Naive thymus-derived CD4-positive, alpha-beta T cell (primary cell): ENCODE data around the gene UPF2. TPM values are rescaled to one million over a fixed set of nuclear protein-coding genes. Genes with fewer than 3 reads are reported as not detected.
"Not testable (repeated sequence)": the region's sequence is repeated elsewhere in the genome, so short reads cannot be mapped to it uniquely, and the experiment has no call there.

Source experiments
- ATAC-seq: fragments of 150-1000 bp; cut with Tn5 transposase; 2 replicates; pipeline ENCODE4 v1.10.0; 2021; ENCODE audit warnings: mild to moderate bottlenecking, moderate library complexity
- CTCF ChIA-PET: fragments of 350-600 bp; sonication (Branson Sonifier 250); formaldehyde crosslinking; loops from one replicate; lab custom pipeline; 2021; ENCODE audit warnings: antibody characterized with exemption; lab: Charles Lee
- POLR2A ChIA-PET: fragments of 350-600 bp; sonication (Branson Sonifier 250); formaldehyde crosslinking; loops from one replicate; lab custom pipeline; 2021; ENCODE audit warnings: antibody characterized with exemption, inconsistent platforms; lab: Charles Lee
- DNase-seq, 9 donors: peaks; one replicate each; pipeline versions ENCODE4 v3.0.0 to v3.0.0-alpha.2; 2020 to 2022; ENCODE audit warnings: mixed read lengths in 1 of 9
- H3K27ac ChIP-seq: one replicate; pipeline ENCODE4 v1.7.0; 2013; ENCODE audit warnings: mild to moderate bottlenecking, low read depth, low read length, moderate library complexity
- H3K27me3 ChIP-seq, 2 donors: one replicate each; pipeline ENCODE4 v1.7.0; 2013; ENCODE audit warnings: low read length in 2 of 2, mild to moderate bottlenecking in 2 of 2, moderate library complexity in 2 of 2; ENCODE audit not compliant: control insufficient read depth in 2 of 2, insufficient read depth in 2 of 2
- H3K36me3 ChIP-seq, 3 experiments: 1 replicate in 2 of 3; 2 replicates in 1 of 3; pipeline ENCODE4 v1.7.0; 2013; ENCODE audit warnings: low read length in 3 of 3, mild to moderate bottlenecking in 3 of 3, moderate library complexity in 1 of 3; ENCODE audit not compliant: insufficient read depth in 3 of 3, control insufficient read depth in 2 of 3
- H3K4me1 ChIP-seq, 2 donors: one replicate each; pipeline ENCODE4 v1.7.0; 2013; ENCODE audit warnings: low read length in 2 of 2, mild to moderate bottlenecking in 2 of 2, moderate library complexity in 1 of 2; ENCODE audit not compliant: control insufficient read depth in 2 of 2, insufficient read depth in 2 of 2
- H3K4me3 ChIP-seq: 2 replicates; pipeline ENCODE4 v1.7.0; 2013; ENCODE audit warnings: mild to moderate bottlenecking, low read length
- H3K9me3 ChIP-seq, 3 experiments: 1 replicate in 2 of 3; 2 replicates in 1 of 3; pipeline ENCODE4 v1.7.0; 2013; ENCODE audit warnings: low read length in 3 of 3; ENCODE audit not compliant: control insufficient read depth in 2 of 3
- H3K27ac Mint-ChIP-seq, 9 donors: one replicate each; pipeline ENCODE4 v1.8.0; 2020 to 2022; ENCODE audit warnings: mixed read lengths in 9 of 9, mild to moderate bottlenecking in 8 of 9, moderate library complexity in 5 of 9, inconsistent platforms in 2 of 9
- H3K27me3 Mint-ChIP-seq, 5 donors: one replicate each; pipeline ENCODE4 v1.8.0; 2021 to 2022; ENCODE audit warnings: mixed read lengths in 5 of 5, mild to moderate bottlenecking in 1 of 5
- H3K36me3 Mint-ChIP-seq, 5 donors: one replicate each; pipeline ENCODE4 v1.8.0; 2020 to 2022; ENCODE audit warnings: mixed read lengths in 5 of 5, mild to moderate bottlenecking in 3 of 5, inconsistent platforms in 1 of 5
- H3K4me1 Mint-ChIP-seq, 7 donors: one replicate each; pipeline ENCODE4 v1.8.0; 2020 to 2022; ENCODE audit warnings: mixed read lengths in 7 of 7, mild to moderate bottlenecking in 3 of 7, inconsistent platforms in 1 of 7
- H3K4me3 Mint-ChIP-seq, 10 donors: one replicate each; pipeline ENCODE4 v1.8.0; 2020 to 2022; ENCODE audit warnings: mild to moderate bottlenecking in 10 of 10, mixed read lengths in 10 of 10, moderate library complexity in 6 of 10, inconsistent platforms in 2 of 10
- H3K9me3 Mint-ChIP-seq, 11 donors: one replicate each; pipeline ENCODE4 v1.8.0; 2020 to 2022; ENCODE audit warnings: mixed read lengths in 11 of 11, mild to moderate bottlenecking in 4 of 11, inconsistent platforms in 1 of 11, moderate library complexity in 1 of 11
- intact Hi-C, 2 donors: fragments of 100-400 bp; cut with micrococcal nuclease; formaldehyde crosslinking; loops; one replicate each; pipeline ENCODE4 v1.15.1; 2023
- polyA plus RNA-seq, 2 donors: library from polyadenylated mRNA; unstranded; fragments of 300-500 nt; fragmentation: Illumina TruSeq; gene quantifications; one replicate each; pipeline ENCODE4 v1.2.3, GENCODE V29; 2021
- total RNA-seq, 6 experiments: library from RNA in 5 of 6; stranded (reverse) in 5 of 6; gene quantifications; 1 replicate in 5 of 6; 2 replicates in 1 of 6; pipeline ENCODE4 v1.2.3 and lab custom pipeline; 2021 to 2026

UPF2 gene
- total and polyA plus RNA-seq, 7 experiments from 2014 or later: 9.0 to 40.5 (median 29.5) TPM

GRCh38 chr10:11889263-11889662 is 153.3 kb downstream of the UPF2 start:
- H3K4me3 ChIP-seq, H3K4me3 Mint-ChIP-seq, H3K27me3 Mint-ChIP-seq, ATAC-seq, H3K36me3 ChIP-seq, H3K9me3 Mint-ChIP-seq, DNase-seq, H3K27ac Mint-ChIP-seq, H3K4me1 ChIP-seq, intact Hi-C loops, H3K36me3 Mint-ChIP-seq, H3K27me3 ChIP-seq, H3K4me1 Mint-ChIP-seq, CTCF ChIA-PET, H3K9me3 ChIP-seq, H3K27ac ChIP-seq: not testable (repeated sequence)
- POLR2A ChIA-PET: interaction anchor here (0.6 kb wide), 1 partner anchor 253 kb away, joined by 3 read pairs; no protein-coding TSS in a partner anchor

GRCh38 chr10:11887381-11888227 is 155.0 kb downstream of the UPF2 start:
- H3K4me1 Mint-ChIP-seq: peaks cover 0 to 4% (median 0%) of the 10 kb centered on the region in 7 donors
- Histone ChIP-seq H3K27ac (no peak overlapping the region), H3K9me3 (no peaks in the 10 kb centered on the region), H3K4me3 (no peak overlapping the region), H3K4me1 (peaks cover 0 to 4% of the 10 kb centered on the region in 2 donors), H3K36me3 (no peaks in the 10 kb centered on the region), H3K27me3 (no peaks in the 10 kb centered on the region)
- H3K9me3 Mint-ChIP-seq: no peaks in the 10 kb centered on the region
- CTCF ChIA-PET: no interaction called here
- no peak for ATAC-seq
- H3K36me3 Mint-ChIP-seq: no peaks in the 10 kb centered on the region
- H3K27ac Mint-ChIP-seq: no peak overlapping the region
- DNase-seq: no peak
- no peaks in the 10 kb centered on the region for H3K27me3 Mint-ChIP-seq
- POLR2A ChIA-PET: no interaction called here
- intact Hi-C loops: no loop called here
- H3K4me3 Mint-ChIP-seq: no peak overlapping the region

GRCh38 chr10:11886851-11887250 is 155.8 kb downstream of the UPF2 start:
- no peak for ATAC-seq
- DNase-seq: no peak
- H3K9me3 Mint-ChIP-seq: no peaks in the 10 kb centered on the region
- H3K36me3 Mint-ChIP-seq: no peaks in the 10 kb centered on the region
- no peaks in the 10 kb centered on the region for H3K36me3 ChIP-seq
- H3K27me3 Mint-ChIP-seq: no peaks in the 10 kb centered on the region
- peaks cover 0 to 8% of the 10 kb centered on the region in 2 donors for H3K4me1 ChIP-seq
- H3K4me1 Mint-ChIP-seq: peaks cover 0 to 6% (median 0%) of the 10 kb centered on the region in 7 donors
- ChIA-PET CTCF (no interaction called here), POLR2A (no interaction called here)
- intact Hi-C loops: no loop called here
- H3K27ac ChIP-seq: no peak overlapping the region
- no peak overlapping the region for H3K4me3 Mint-ChIP-seq
- H3K27me3 ChIP-seq: no peaks in the 10 kb centered on the region
- no peak overlapping the region for H3K4me3 ChIP-seq
- no peaks in the 10 kb centered on the region for H3K9me3 ChIP-seq
- no peak overlapping the region for H3K27ac Mint-ChIP-seq

GRCh38 chr10:11886138-11886474 is 156.5 kb downstream of the UPF2 start:
- DNase-seq (no peak), ATAC-seq (no peak)
- Histone ChIP-seq H3K4me1 (peaks cover 0 to 8% of the 10 kb centered on the region in 2 donors), H3K27me3 (no peaks in the 10 kb centered on the region), H3K36me3 (no peaks in the 10 kb centered on the region), H3K9me3 (no peaks in the 10 kb centered on the region), H3K4me3 (no peak overlapping the region), H3K27ac (no peak overlapping the region)
- ChIA-PET POLR2A (no interaction called here), CTCF (no interaction called here)
- H3K27me3 Mint-ChIP-seq: no peaks in the 10 kb centered on the region
- no peaks in the 10 kb centered on the region for H3K9me3 Mint-ChIP-seq
- H3K4me1 Mint-ChIP-seq: peaks cover 0 to 6% (median 0%) of the 10 kb centered on the region in 7 donors
- H3K4me3 Mint-ChIP-seq: no peak overlapping the region
- intact Hi-C loops: no loop called here
- H3K36me3 Mint-ChIP-seq: no peaks in the 10 kb centered on the region
- H3K27ac Mint-ChIP-seq: no peak overlapping the region

GRCh38 chr10:11885437-11886137 is 157.0 kb downstream of the UPF2 start:
- POLR2A ChIA-PET: no interaction called here
- Mint-ChIP-seq H3K4me1 (peaks cover 0 to 6% (median 0%) of the 10 kb centered on the region in 7 donors), H3K9me3 (no peaks in the 10 kb centered on the region), H3K27me3 (no peaks in the 10 kb centered on the region), H3K4me3 (no peak overlapping the region), H3K27ac (no peak overlapping the region), H3K36me3 (no peaks in the 10 kb centered on the region)
- Histone ChIP-seq H3K4me1 (peaks cover 0 to 8% of the 10 kb centered on the region in 2 donors), H3K27me3 (no peaks in the 10 kb centered on the region), H3K36me3 (no peaks in the 10 kb centered on the region), H3K27ac (no peak overlapping the region), H3K9me3 (no peaks in the 10 kb centered on the region), H3K4me3 (no peak overlapping the region)
- CTCF ChIA-PET: no interaction called here
- no peak for DNase-seq
- no peak for ATAC-seq
- intact Hi-C loops: no loop called here

- no peak overlapping the region for H3K4me3 Mint-ChIP-seq
- ChIA-PET CTCF (interaction anchor here (0.6 kb wide), 1 partner anchor 1484 kb away, joined by 3 read pairs; no protein-coding TSS in a partner anchor), POLR2A (no interaction called here)
- intact Hi-C loops: no loop called here
- Histone ChIP-seq H3K4me1 (peaks cover 0 to 8% of the 10 kb centered on the region in 2 donors), H3K27me3 (no peaks in the 10 kb centered on the region), H3K4me3 (no peak overlapping the region), H3K36me3 (no peaks in the 10 kb centered on the region), H3K27ac (no peak overlapping the region), H3K9me3 (no peaks in the 10 kb centered on the region)
- DNase-seq (no peak), ATAC-seq (no peak)
- H3K4me1 Mint-ChIP-seq: peaks cover 0 to 6% (median 0%) of the 10 kb centered on the region in 7 donors
- no peak overlapping the region for H3K27ac Mint-ChIP-seq
- H3K36me3 Mint-ChIP-seq: no peaks in the 10 kb centered on the region
- H3K9me3 Mint-ChIP-seq: no peaks in the 10 kb centered on the region
- no peaks in the 10 kb centered on the region for H3K27me3 Mint-ChIP-seq
Measured at GRCh38 chr10:11884706-11885423, 157.7 kb downstream of the UPF2 start.
